Stimulated activated CD8-positive, alpha-beta memory T cell treated with anti-CD3 and anti-CD28 coated beads, Interleukin-15, amount 100 ng/mL, for 48 hours (primary cell): Measurements from ENCODE around the gene OTOP3.
"Not testable (repeated sequence)": the region's sequence is repeated elsewhere in the genome, so short reads cannot be mapped to it uniquely, and the experiment has no call there.

ENCODE experiments used
- DNase-seq, 2 donors: peaks; one replicate each; pipeline ENCODE4 v3.0.0-alpha.2; 2020; ENCODE audit warnings: low read depth in 2 of 2

OTOP3 gene

GRCh38 chr17:74961657-74962350 lies 26.1 kb downstream of the OTOP3 start:
- DNase-seq = peak; percentile 58 to 59

GRCh38 chr17:74962622-74963394 lies 27.1 kb downstream of the OTOP3 start:
- DNase-seq = no peak

- DNase-seq = no peak
Observed at GRCh38 chr17:74963656-74964055, 28.0 kb downstream of the OTOP3 start.

- no peak for DNase-seq
Observed at GRCh38 chr17:74964246-74964761, 28.6 kb downstream of the OTOP3 start.

- no peak for DNase-seq
Observed at GRCh38 chr17:74964988-74965622, 29.4 kb downstream of the OTOP3 start.

DNA sequence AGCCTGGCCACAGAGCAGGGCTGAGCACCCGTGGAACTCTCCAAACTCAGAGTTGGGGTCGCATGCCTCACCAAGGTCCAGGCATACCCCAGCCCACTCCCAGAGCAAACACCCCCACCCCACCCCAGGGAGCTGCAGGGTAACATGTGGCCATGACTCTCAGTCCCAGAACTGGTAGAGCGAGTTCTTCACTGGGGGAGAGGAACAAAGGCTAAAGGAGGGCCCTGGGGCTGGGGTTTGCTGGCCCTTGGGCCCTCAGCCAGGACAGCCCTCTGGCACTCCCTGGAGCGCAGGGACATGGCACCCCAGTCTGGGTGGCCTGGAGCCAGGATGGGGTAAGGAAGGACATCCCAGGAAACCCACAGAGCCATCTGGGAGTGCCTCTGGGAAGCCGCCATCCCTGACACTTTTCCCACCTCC lies 32.7 kb downstream of the OTOP3 start:
- DNase-seq = no peak

- not testable (repeated sequence) for DNase-seq
Observed at GRCh38 chr17:74969501-74969900, 33.8 kb downstream of the OTOP3 start.

DNA sequence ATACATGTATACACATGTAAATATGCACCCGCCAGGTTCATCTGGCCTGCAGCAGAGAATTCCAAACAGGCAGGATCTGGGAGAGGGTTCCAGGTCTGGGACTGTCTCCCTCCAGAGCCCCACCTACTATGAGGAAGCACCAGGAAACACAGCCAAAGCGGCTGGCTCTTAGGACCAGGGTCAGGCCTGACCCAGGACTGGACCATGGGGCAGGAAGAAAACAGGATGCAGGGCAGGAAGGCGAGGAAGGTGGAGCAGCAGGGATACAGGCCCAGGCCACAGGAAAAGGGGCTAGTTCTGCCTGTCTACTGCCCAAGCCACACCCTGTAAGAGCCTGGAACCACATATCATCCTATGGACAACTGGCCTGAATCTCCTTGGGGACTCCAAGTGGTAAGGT lies 34.7 kb downstream of the OTOP3 start:
- no peak for DNase-seq

- DNase-seq = no peak
Observed at GRCh38 chr17:74971069-74971841, 35.6 kb downstream of the OTOP3 start.

- no peak for DNase-seq
Observed at GRCh38 chr17:74971842-74972106, 36.1 kb downstream of the OTOP3 start.

GRCh38 chr17:74972107-74972972 lies 36.6 kb downstream of the OTOP3 start, which contains the start of gene HID1:
Gene HID1 (minus strand): TSS chr17:74972759. CDS start chr17:74972656, 103 bp downstream.
- DNase-seq = peak; percentile 56 to 69

GRCh38 chr17:74972973-74973328 lies 37.3 kb downstream of the OTOP3 start:
- no peak for DNase-seq

DNA sequence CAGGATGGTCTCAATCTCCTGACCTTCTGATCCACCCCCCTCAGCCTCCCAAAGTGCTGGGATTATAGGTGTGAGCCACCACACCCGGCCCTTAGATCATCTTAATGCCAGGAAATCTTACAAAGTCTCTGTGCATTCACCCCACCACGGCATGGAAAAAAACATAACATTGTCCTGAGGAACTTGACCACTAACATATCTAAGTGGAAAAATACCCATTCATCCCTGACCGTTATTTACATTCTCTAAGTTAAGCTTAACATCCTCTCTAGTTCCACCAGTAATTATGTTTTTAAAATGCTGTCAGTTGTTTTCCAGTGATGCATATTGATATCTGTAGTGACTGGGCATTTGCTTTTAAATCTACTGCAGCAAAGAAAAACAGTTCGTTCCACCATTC lies 40.2 kb downstream of the OTOP3 start:
- DNase-seq = no peak

GRCh38 chr17:74977802-74978201 lies 42.1 kb downstream of the OTOP3 start:
- DNase-seq = no peak

DNA sequence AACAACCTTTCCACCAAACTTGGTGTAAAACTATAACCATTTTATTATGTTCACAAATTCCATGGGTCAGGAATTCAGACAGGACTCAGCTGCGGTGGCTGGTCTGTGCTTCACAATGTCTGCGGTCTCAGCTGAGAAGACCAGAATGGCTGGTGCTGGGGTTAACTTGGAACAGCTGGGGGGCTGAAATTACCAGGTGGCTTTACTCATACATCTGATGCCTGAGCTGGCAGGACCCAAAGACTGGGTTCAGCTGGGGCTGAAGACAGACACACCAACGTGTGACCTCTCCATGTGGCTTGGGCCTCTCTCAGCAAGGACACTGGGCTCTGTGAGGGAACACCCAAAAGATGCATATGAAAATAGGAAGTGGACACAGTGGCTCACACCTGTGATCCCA lies 42.5 kb downstream of the OTOP3 start:
- no peak for DNase-seq

GRCh38 chr17:74979408-74980146 lies 43.9 kb downstream of the OTOP3 start:
- no peak for DNase-seq

DNA sequence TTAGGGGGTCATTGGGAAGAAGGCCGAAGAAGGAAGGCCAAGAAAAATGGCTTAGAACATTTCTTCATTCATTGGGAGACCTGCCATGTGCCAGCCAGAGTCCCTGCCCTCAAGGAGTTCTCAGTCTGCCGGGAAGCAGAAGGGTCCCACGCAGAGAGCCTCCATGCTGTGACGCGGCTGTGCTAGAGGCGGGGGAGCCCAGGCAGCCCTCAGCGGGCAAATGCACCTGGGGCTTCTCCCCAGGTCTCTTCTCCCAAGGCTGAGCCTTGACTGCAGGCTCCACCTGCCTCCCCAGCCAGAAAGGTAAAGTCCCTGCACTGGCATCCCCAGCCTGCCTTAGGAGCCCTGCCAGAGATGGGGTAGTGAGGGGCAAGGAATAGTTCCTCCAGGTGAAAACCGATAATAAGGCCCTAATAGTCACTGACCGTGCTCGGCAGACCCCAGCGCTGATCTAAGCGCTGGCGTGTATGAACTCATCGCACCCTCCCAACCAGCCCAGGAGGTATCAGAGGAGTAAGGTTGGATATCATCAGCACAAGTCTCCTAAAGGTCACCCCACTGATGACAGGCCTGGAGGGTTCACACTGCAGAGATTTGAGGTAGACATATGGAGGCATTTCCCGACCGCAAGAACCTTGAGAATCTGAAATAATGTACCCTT lies 45.8 kb downstream of the OTOP3 start:
- no peak for DNase-seq

- DNase-seq = peak; percentile 61 to 69
Observed at GRCh38 chr17:74981979-74982662, 46.4 kb downstream of the OTOP3 start.

DNA sequence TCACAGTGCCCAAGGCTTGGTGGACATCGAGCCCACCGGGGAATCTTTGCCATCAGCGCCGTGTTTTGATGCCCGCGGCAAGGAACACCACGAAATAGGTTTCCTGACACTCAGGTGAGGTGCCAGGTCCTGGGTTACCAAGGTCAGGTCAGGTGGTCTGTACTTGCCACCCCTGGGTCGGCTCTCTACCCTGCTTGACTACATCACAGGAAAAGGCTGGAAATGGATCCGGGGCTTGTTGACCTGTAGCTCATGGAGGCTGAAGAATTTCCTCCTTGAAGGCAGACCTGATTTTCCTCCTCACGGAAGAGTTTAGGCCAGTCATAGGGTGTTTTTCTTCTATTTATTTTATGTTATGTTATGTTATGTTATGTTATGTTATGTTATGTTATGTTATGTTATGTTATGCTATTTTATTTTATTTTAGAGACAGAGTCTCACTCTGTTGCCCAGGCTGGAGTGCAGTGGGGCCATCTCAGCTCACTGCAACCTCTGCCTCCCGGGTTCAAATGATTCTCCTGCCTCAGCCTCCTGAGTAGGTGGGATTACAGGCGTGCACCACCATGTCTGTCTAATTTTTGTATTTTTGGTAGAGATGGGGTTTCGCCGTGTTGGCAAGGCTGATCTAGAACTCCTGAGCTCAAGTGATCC lies 47.1 kb downstream of the OTOP3 start:
- not testable (repeated sequence) for DNase-seq
